SJSA1 (cell line): ENCODE measurements around the gene LRTM1. TPM values are rescaled to one million over a fixed set of nuclear protein-coding genes. Genes with fewer than 3 reads are reported as not detected.

Source experiments
- DNase-seq, 2 experiments: peaks; one replicate each; pipeline ENCODE4 v3.0.0-alpha.2; 2015 to 2020; ENCODE audit warnings: low spot score in 2 of 2, low read depth in 1 of 2
- H3K27ac ChIP-seq: fragments of 250-450 bp; sonication (Bioruptor Pico); 2 replicates; pipeline ENCODE4 v1.5.1; 2020; ENCODE audit warnings: mild to moderate bottlenecking, moderate library complexity
- H3K27me3 ChIP-seq: fragments of 250-450 bp; sonication (Bioruptor Pico); replicated peaks from 2 replicates; pipeline ENCODE4 v1.5.1; 2020; ENCODE audit warnings: mild to moderate bottlenecking, moderate library complexity
- H3K36me3 ChIP-seq: fragments of 250-450 bp; sonication (Bioruptor Pico); 2 replicates; pipeline ENCODE4 v1.5.1; 2020; ENCODE audit warnings: mild to moderate bottlenecking
- H3K4me1 ChIP-seq: fragments of 250-450 bp; sonication (Bioruptor Pico); replicated peaks from 2 replicates; pipeline ENCODE4 v1.6.1; 2021; ENCODE audit warnings: mild to moderate bottlenecking
- H3K4me3 ChIP-seq: fragments of 250-450 bp; sonication (Bioruptor Pico); 2 replicates; pipeline ENCODE4 v1.5.1; 2020; ENCODE audit warnings: mild to moderate bottlenecking
- H3K9me3 ChIP-seq: fragments of 250-450 bp; sonication (Bioruptor Pico); replicated peaks from 2 replicates; pipeline ENCODE4 v1.5.1; 2020; ENCODE audit warnings: mild to moderate bottlenecking
- total RNA-seq: library from RNA; depleted of rRNA; stranded (reverse); fragments of >200 nt; shearing (Covaris generic); gene quantifications from 2 replicates; pipeline ENCODE4 v1.2.3, GENCODE V29; 2014

Gene LRTM1
- total RNA-seq, 1 experiment from 2014 or later = not detected

GRCh38 chr3:54955941-54956340 is 28.1 kb upstream of the LRTM1 start:
- DNase-seq = no peak
- no peaks in the 10 kb centered on the region for H3K27me3 ChIP-seq
- no peak overlapping the region for H3K4me3 ChIP-seq
- H3K36me3 ChIP-seq = no peaks in the 10 kb centered on the region
- no peaks in the 10 kb centered on the region for H3K9me3 ChIP-seq
- H3K27ac ChIP-seq = no peak overlapping the region
- peaks cover 39% of the 10 kb centered on the region for H3K4me1 ChIP-seq

GRCh38 chr3:54955496-54955895 is 27.6 kb upstream of the LRTM1 start:
- H3K27me3 ChIP-seq = no peaks in the 10 kb centered on the region
- H3K4me1 ChIP-seq = peaks cover 34% of the 10 kb centered on the region
- no peaks in the 10 kb centered on the region for H3K36me3 ChIP-seq
- H3K27ac ChIP-seq = no peak overlapping the region
- DNase-seq = no peak
- no peaks in the 10 kb centered on the region for H3K9me3 ChIP-seq
- H3K4me3 ChIP-seq = no peak overlapping the region

- no peaks in the 10 kb centered on the region for H3K27me3 ChIP-seq
- peaks cover 34% of the 10 kb centered on the region for H3K4me1 ChIP-seq
- H3K9me3 ChIP-seq = no peaks in the 10 kb centered on the region
- H3K4me3 ChIP-seq = no peak overlapping the region
- H3K36me3 ChIP-seq = no peaks in the 10 kb centered on the region
- DNase-seq = peak; percentile 41 to 50
- peak overlapping the region; percentile 81 for H3K27ac ChIP-seq
Measured at GRCh38 chr3:54954521-54954920, 26.7 kb upstream of the LRTM1 start.

- peak overlapping the region; percentile 81 for H3K27ac ChIP-seq
- H3K9me3 ChIP-seq = no peaks in the 10 kb centered on the region
- DNase-seq = peak; percentile 63 to 68
- no peak overlapping the region for H3K4me3 ChIP-seq
- no peaks in the 10 kb centered on the region for H3K36me3 ChIP-seq
- no peaks in the 10 kb centered on the region for H3K27me3 ChIP-seq
- peaks cover 34% of the 10 kb centered on the region for H3K4me1 ChIP-seq
Measured at GRCh38 chr3:54954022-54954421, 26.2 kb upstream of the LRTM1 start.

- H3K4me1 ChIP-seq = peaks cover 34% of the 10 kb centered on the region
- no peak overlapping the region for H3K27ac ChIP-seq
- H3K9me3 ChIP-seq = no peaks in the 10 kb centered on the region
- DNase-seq = peak; percentile 54 to 77
- H3K27me3 ChIP-seq = no peaks in the 10 kb centered on the region
- H3K4me3 ChIP-seq = no peak overlapping the region
- H3K36me3 ChIP-seq = no peaks in the 10 kb centered on the region
Measured at GRCh38 chr3:54951405-54951804, 23.5 kb upstream of the LRTM1 start.

- no peaks in the 10 kb centered on the region for H3K36me3 ChIP-seq
- no peak overlapping the region for H3K4me3 ChIP-seq
- peaks cover 34% of the 10 kb centered on the region for H3K4me1 ChIP-seq
- H3K9me3 ChIP-seq = no peaks in the 10 kb centered on the region
- no peaks in the 10 kb centered on the region for H3K27me3 ChIP-seq
- no peak overlapping the region for H3K27ac ChIP-seq
- DNase-seq = no peak
Measured at GRCh38 chr3:54950391-54951003, 22.6 kb upstream of the LRTM1 start.

- no peak for DNase-seq
- Histone ChIP-seq H3K36me3 (no peaks in the 10 kb centered on the region), H3K27me3 (no peaks in the 10 kb centered on the region), H3K4me1 (peaks cover 26% of the 10 kb centered on the region), H3K9me3 (no peaks in the 10 kb centered on the region), H3K27ac (no peak overlapping the region), H3K4me3 (no peak overlapping the region)
Measured at GRCh38 chr3:54949491-54950044, 21.7 kb upstream of the LRTM1 start.

GRCh38 chr3:54941690-54942362 is 14.0 kb upstream of the LRTM1 start:
- H3K4me1 ChIP-seq = no peaks in the 10 kb centered on the region
- no peaks in the 10 kb centered on the region for H3K36me3 ChIP-seq
- H3K9me3 ChIP-seq = no peaks in the 10 kb centered on the region
- no peaks in the 10 kb centered on the region for H3K27me3 ChIP-seq
- DNase-seq = no peak
- no peak overlapping the region for H3K27ac ChIP-seq
- no peak overlapping the region for H3K4me3 ChIP-seq

GRCh38 chr3:54940971-54941370 is 13.1 kb upstream of the LRTM1 start:
- Histone ChIP-seq H3K4me3 (no peak overlapping the region), H3K27me3 (no peaks in the 10 kb centered on the region), H3K9me3 (no peaks in the 10 kb centered on the region), H3K36me3 (no peaks in the 10 kb centered on the region), H3K27ac (no peak overlapping the region), H3K4me1 (no peaks in the 10 kb centered on the region)
- DNase-seq = no peak

- Histone ChIP-seq H3K36me3 (no peaks in the 10 kb centered on the region), H3K4me3 (no peak overlapping the region), H3K9me3 (no peaks in the 10 kb centered on the region), H3K27ac (no peak overlapping the region), H3K27me3 (no peaks in the 10 kb centered on the region), H3K4me1 (no peaks in the 10 kb centered on the region)
- DNase-seq = no peak
Measured at GRCh38 chr3:54939557-54940300, 11.9 kb upstream of the LRTM1 start.

GRCh38 chr3:54936561-54936960 is 8.7 kb upstream of the LRTM1 start:
- Histone ChIP-seq H3K27ac (no peak overlapping the region), H3K4me3 (no peak overlapping the region), H3K27me3 (no peaks in the 10 kb centered on the region), H3K9me3 (no peaks in the 10 kb centered on the region), H3K4me1 (no peaks in the 10 kb centered on the region), H3K36me3 (no peaks in the 10 kb centered on the region)
- no peak for DNase-seq

GRCh38 chr3:54935869-54936268 is 8.0 kb upstream of the LRTM1 start:
- Histone ChIP-seq H3K27me3 (no peaks in the 10 kb centered on the region), H3K27ac (no peak overlapping the region), H3K9me3 (no peaks in the 10 kb centered on the region), H3K4me1 (no peaks in the 10 kb centered on the region), H3K36me3 (no peaks in the 10 kb centered on the region), H3K4me3 (no peak overlapping the region)
- no peak for DNase-seq

GRCh38 chr3:54932606-54933005 is 4.7 kb upstream of the LRTM1 start:
- no peak for DNase-seq

GRCh38 chr3:54931182-54931581 is 3.3 kb upstream of the LRTM1 start:
- Histone ChIP-seq H3K27ac (no peak overlapping the region), H3K9me3 (no peaks in the 10 kb centered on the region), H3K4me1 (no peaks in the 10 kb centered on the region), H3K36me3 (no peaks in the 10 kb centered on the region), H3K27me3 (no peaks in the 10 kb centered on the region), H3K4me3 (no peak overlapping the region)
- no peak for DNase-seq

More at GRCh38 chr3:54932606-54933005, 4.7 kb upstream of the LRTM1 start:
- Histone ChIP-seq H3K4me1 (no peaks in the 10 kb centered on the region), H3K9me3 (no peaks in the 10 kb centered on the region), H3K27ac (no peak overlapping the region), H3K27me3 (no peaks in the 10 kb centered on the region), H3K36me3 (no peaks in the 10 kb centered on the region), H3K4me3 (no peak overlapping the region)
